ENCODE results near the gene CDKL1. TPM values are rescaled to one million over a fixed set of nuclear protein-coding genes. Genes with fewer than 3 reads are reported as not detected.

CDKL1 gene
- total and polyA plus RNA-seq, 2 of the 13 experiments (the other 11 are each of a cell fraction or from before 2014, with no cell fraction given) = 4.4 to 5.1 TPM

DNA sequence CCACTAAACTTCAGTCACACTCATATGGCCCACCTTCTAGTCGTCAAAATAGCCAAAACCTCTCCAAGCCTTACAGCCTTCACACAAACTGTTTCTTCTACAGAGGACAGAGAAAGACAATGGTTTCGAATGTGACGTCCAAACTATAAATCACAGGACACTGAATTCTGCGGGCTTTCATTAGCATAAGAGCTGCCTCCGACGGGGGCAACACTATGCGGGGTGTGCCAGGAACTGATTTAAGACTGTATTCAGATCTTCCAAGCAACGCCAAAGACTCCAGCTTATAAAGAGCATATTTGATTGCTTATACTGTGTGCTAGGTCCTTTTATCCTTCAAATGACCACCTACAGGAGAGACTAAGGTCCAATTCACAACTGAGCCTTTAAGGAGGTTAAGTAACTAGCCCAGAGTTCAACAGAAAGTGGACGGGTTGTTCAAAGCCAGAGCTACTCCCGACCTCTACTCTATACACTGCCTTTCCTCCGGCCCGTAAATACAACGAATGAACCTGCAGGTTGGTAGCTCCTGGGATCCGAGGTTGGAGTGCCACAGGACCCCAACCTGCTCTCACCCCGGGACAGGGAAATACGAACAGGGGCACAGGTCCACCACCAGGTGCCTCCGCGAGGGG is 85.2 kb downstream of the CDKL1 start:
- 2% methylated on average over 14 of the region's 18 CpGs for WGBS (ENCODE audit: low lambda C conversion rate)
- intact Hi-C loops (cut with micrococcal nuclease; ENCODE audit: unreplicated experiment) (no loop called here), in situ Hi-C loops (cut with HindIII; ENCODE audit: extremely low pct_ligation_motif_present, low pct_unique_long_range_greater_than_20kb) (no loop called here)
- Histone ChIP-seq H2AFZ (ENCODE audit: low read length) (peak overlapping the region; percentile 88), H3K4me2 (ENCODE audit: low read depth, low read length) (peak overlapping the region; percentile 97), H4K20me1 (ENCODE audit: insufficient read depth, low read length) (no peaks in the 10 kb centered on the region), H3K4me1 (ENCODE audit: insufficient read depth, low read length) (peaks cover 22% of the 10 kb centered on the region), H3K4me3 (replicated peaks in 1 of 3; ENCODE audit: insufficient read depth in 1 of 3, low read depth in 2 of 3, low read length in 3 of 3) (peak overlapping the region; percentile 72 to 86 (median 83)), H3K9me3 (ENCODE audit: low read length) (no peaks in the 10 kb centered on the region), H3K36me3 (replicated peaks in 1 of 2; ENCODE audit: control insufficient read depth in 1 of 2, insufficient read depth in 2 of 2, low read length in 2 of 2) (no peaks in the 10 kb centered on the region), H3K27ac (ENCODE audit: extremely low read length, insufficient read depth, low read length) (peak overlapping the region; percentile 92), H3K79me2 (ENCODE audit: insufficient read depth, low read length) (peaks cover 17% of the 10 kb centered on the region), H3K9ac (ENCODE audit: insufficient read depth, low read depth, low read length) (peak overlapping the region; percentile 78), H3K27me3 (ENCODE audit: control insufficient read depth in 1 of 2, insufficient read depth in 2 of 2, low read length in 2 of 2) (no peaks in the 10 kb centered on the region; a peak in 1 of 5 replicates)
- BruUV-seq (replicated peaks) = TSS peak; percentile 90
- ATAC-seq (peak; percentile 4), FAIRE-seq (no peak), DNase-seq (ENCODE audit: low spot score) (peak; percentile 5)
- ChIA-PET CTCF (ENCODE audit: low intra/inter-chr PET ratio, low total read pairs) (no interaction called here), POLR2A (interaction anchor here (0.9 to 2.2 kb wide), 6 partner anchors 8 to 419 kb away, joined by 3 to 27 read pairs (median 3); partner anchors contain the start of genes ARF6 and VCPKMT)
- TF ChIP-seq ZNF781 (CRISPR knock-in tag; IDR thresholded peaks at IDR 0.05; ENCODE audit: borderline replicate concordance, not compliant biosample characterization) (peak; percentile 7), ZNF382 (CRISPR knock-in tag; IDR thresholded peaks at IDR 0.05; ENCODE audit: borderline replicate concordance) (no peak), SIN3A (IDR thresholded peaks at IDR 0.05; ENCODE audit: borderline replicate concordance, low read depth, low read length) (0 out of 2 replicates have a peak, but pooled peaks have one; percentile 1), STAT6 (CRISPR knock-in tag; IDR thresholded peaks at IDR 0.05; ENCODE audit: borderline replicate concordance) (0 out of 2 replicates have a peak, but pooled peaks have one; percentile 57), CBX2 (IDR thresholded peaks at IDR 0.05; ENCODE audit: low read depth, low read length) (no peak), CBX2 (CRISPR knock-in tag; IDR thresholded peaks at IDR 0.05; ENCODE audit: low read depth) (no peak), MIXL1 (CRISPR knock-in tag; IDR thresholded peaks at IDR 0.05) (peak; percentile 47; the same call in 1 of the 2 replicates), ZFX (CRISPR knock-in tag; IDR thresholded peaks at IDR 0.05; ENCODE audit: low read depth) (no peak), HMG20B (CRISPR knock-in tag; conservative IDR thresholded peaks at IDR 0.05) (0 out of 2 replicates have a peak, but pooled peaks have one; percentile 7), CHD4 (IDR thresholded peaks at IDR 0.05; ENCODE audit: borderline replicate concordance, low read length) (no peak), TMF1 (CRISPR knock-in tag; IDR thresholded peaks at IDR 0.05; ENCODE audit: low read depth) (0 out of 2 replicates have a peak, but pooled peaks have one; percentile 2), NKX3-1 (CRISPR knock-in tag; IDR thresholded peaks at IDR 0.05) (peak; percentile 14; the same call in 1 of the 2 replicates), ETV5 (CRISPR knock-in tag; IDR thresholded peaks at IDR 0.05; ENCODE audit: borderline replicate concordance) (0 out of 2 replicates have a peak, but pooled peaks have one; percentile 7), HNF4G (IDR thresholded peaks at IDR 0.05; ENCODE audit: borderline replicate concordance, low read depth, low read length) (no peak), HNF4G (CRISPR knock-in tag; IDR thresholded peaks at IDR 0.05; ENCODE audit: borderline replicate concordance, low read depth) (0 out of 2 replicates have a peak, but pooled peaks have one; percentile 55), ZNF34 (CRISPR knock-in tag; IDR thresholded peaks at IDR 0.05; ENCODE audit: borderline replicate concordance) (0 out of 2 replicates have a peak, but pooled peaks have one; percentile 8), ZNF317 (CRISPR knock-in tag; IDR thresholded peaks at IDR 0.05) (no peak; the same call in 1 of the 2 replicates), CHCHD3 (CRISPR knock-in tag; IDR thresholded peaks at IDR 0.05) (0 out of 2 replicates have a peak, but pooled peaks have one; percentile 7), ZNF292 (CRISPR knock-in tag; IDR thresholded peaks at IDR 0.05; ENCODE audit: borderline replicate concordance, low read depth) (0 out of 2 replicates have a peak, but pooled peaks have one; percentile 22), HNRNPL (IDR thresholded peaks at IDR 0.05; ENCODE audit: low read depth, low read length) (no peak), ZBTB3 (CRISPR knock-in tag; IDR thresholded peaks at IDR 0.05; ENCODE audit: borderline replicate concordance, low read depth) (peak; percentile 7; the same call in 1 of the 2 replicates), KDM1A (CRISPR knock-in tag; IDR thresholded peaks at IDR 0.05) (no peak), ATF7 (IDR thresholded peaks at IDR 0.05) (no peak), ATF7 (CRISPR knock-in tag; IDR thresholded peaks at IDR 0.05) (no peak)
